Stimulated activated CD8-positive, alpha-beta memory T cell treated with anti-CD3 and anti-CD28 coated beads, Interleukin-7, amount 100 ng/mL, for 24 hours (primary cell): ENCODE data around the gene LRRC8B.
A peak's percentile ranks its signal among the peaks of the same experiment; 100 is the strongest.
"Not testable (repeated sequence)": the region's sequence is repeated elsewhere in the genome, so short reads cannot be mapped to it uniquely, and the experiment has no call there.

Source experiments
- DNase-seq: peaks from one replicate; pipeline ENCODE4 v3.0.0-alpha.2; 2020; ENCODE audit warnings: low read depth

LRRC8B gene

GRCh38 chr1:89608319-89608983, 83.8 kb downstream of the LRRC8B start:
- peak; percentile 44 for DNase-seq

- no peak for DNase-seq
Observed at GRCh38 chr1:89608984-89609725, 84.5 kb downstream of the LRRC8B start.

GRCh38 chr1:89609781-89610456, 85.3 kb downstream of the LRRC8B start:
- DNase-seq = no peak

GRCh38 chr1:89610457-89611011, 85.9 kb downstream of the LRRC8B start:
- DNase-seq = no peak

- DNase-seq = no peak
Observed at GRCh38 chr1:89611721-89612120, 87.1 kb downstream of the LRRC8B start.

- DNase-seq = no peak
Observed at GRCh38 chr1:89613928-89614327, 89.3 kb downstream of the LRRC8B start.

- no peak for DNase-seq
Observed at GRCh38 chr1:89615676-89616598, 91.3 kb downstream of the LRRC8B start.

GRCh38 chr1:89616844-89617627, 92.4 kb downstream of the LRRC8B start:
- DNase-seq = no peak

GRCh38 chr1:89620664-89621063, 96.0 kb downstream of the LRRC8B start:
- no peak for DNase-seq

GRCh38 chr1:89622895-89623294, 98.3 kb downstream of the LRRC8B start:
- no peak for DNase-seq

GRCh38 chr1:89624314-89624713, 99.7 kb downstream of the LRRC8B start:
- no peak for DNase-seq

GRCh38 chr1:89624715-89625323, 100.2 kb downstream of the LRRC8B start:
- no peak for DNase-seq

- DNase-seq = no peak
Observed at GRCh38 chr1:89627596-89627962, 103.0 kb downstream of the LRRC8B start.

GRCh38 chr1:89629146-89629545, 104.5 kb downstream of the LRRC8B start:
- no peak for DNase-seq

GRCh38 chr1:89629600-89629999, 105.0 kb downstream of the LRRC8B start:
- not testable (repeated sequence) for DNase-seq

GRCh38 chr1:89630048-89630447, 105.4 kb downstream of the LRRC8B start:
- DNase-seq = no peak

- DNase-seq = no peak
Observed at GRCh38 chr1:89631816-89632656, 107.4 kb downstream of the LRRC8B start.

- peak; percentile 75 for DNase-seq
Observed at GRCh38 chr1:89632657-89633247, 108.1 kb downstream of the LRRC8B start, which contains the start of gene LRRC8C. Gene LRRC8C, plus strand, starts transcription at chr1:89633120. Its CDS starts 53,354 bp downstream, at chr1:89686474.

- no peak for DNase-seq
Observed at GRCh38 chr1:89633248-89633799, 108.7 kb downstream of the LRRC8B start.
